ENCODE measurements around the gene DSCAML1. TPM values are rescaled to one million over a fixed set of nuclear protein-coding genes. Genes with fewer than 3 reads are reported as not detected.
A peak's percentile ranks its signal among the peaks of the same experiment; 100 is the strongest.

Gene DSCAML1
- total RNA-seq, 1 experiment from 2014 or later, result 0.59 TPM

DNA sequence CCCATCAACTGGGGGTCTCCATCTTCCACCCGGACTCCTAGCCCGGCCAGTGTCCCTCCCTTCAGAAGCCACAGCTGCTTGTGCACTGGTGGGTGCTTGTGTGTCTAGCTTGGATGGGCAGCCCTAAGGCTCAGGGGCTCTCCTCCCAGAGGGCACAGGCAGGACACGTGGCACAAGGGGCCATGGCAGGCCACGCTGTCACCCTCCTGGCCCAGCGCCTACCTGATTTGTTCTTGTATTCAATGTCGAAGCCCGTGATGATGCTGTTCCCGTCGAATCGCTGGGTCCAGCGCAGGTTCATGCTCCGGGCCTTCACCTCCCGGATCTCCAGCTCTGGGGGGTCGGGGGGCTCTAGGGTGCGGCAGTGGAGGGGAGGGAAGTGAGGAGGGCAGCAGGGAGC is 316.8 kb downstream of the DSCAML1 start:
- DNase-seq, result no peak

DNA sequence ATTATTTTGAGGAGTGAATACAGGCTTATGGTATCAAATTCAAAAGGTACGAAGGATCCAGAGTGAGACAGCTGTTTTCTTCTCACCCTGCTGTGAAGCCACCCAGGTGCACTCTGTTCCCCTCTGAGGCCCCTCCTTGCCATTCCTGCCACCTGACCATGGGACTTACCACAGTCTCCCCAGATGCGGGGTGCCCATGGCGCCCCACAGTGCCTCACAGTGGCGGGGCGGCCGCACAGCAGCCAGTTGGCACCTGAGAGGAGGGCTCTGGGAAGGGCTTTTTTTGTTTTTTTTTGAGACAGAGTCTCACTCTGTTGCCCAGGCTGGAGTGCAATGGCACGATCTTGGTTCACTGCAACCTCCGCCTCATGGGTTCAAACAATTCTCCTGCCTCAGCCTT is 317.6 kb downstream of the DSCAML1 start:
- peak; percentile 89 for DNase-seq
- Histone ChIP-seq H3K36me3 (replicated peaks; ENCODE audit: control insufficient read depth, insufficient read depth, low read length) (no peaks in the 10 kb centered on the region), H3K27me3 (ENCODE audit: control insufficient read depth, insufficient read depth, low read length) (no peaks in the 10 kb centered on the region), H3K4me3 (ENCODE audit: insufficient read depth, low read depth, low read length) (no peak overlapping the region)

More for the DNA sequence above, 316.8 kb downstream of the DSCAML1 start:
- H3K36me3 ChIP-seq (replicated peaks; ENCODE audit: control insufficient read depth, insufficient read depth, low read length), result no peaks in the 10 kb centered on the region
- no peak overlapping the region for H3K4me3 ChIP-seq (ENCODE audit: insufficient read depth, low read depth, low read length)
- no peaks in the 10 kb centered on the region for H3K27me3 ChIP-seq (ENCODE audit: control insufficient read depth, insufficient read depth, low read length)

DNA sequence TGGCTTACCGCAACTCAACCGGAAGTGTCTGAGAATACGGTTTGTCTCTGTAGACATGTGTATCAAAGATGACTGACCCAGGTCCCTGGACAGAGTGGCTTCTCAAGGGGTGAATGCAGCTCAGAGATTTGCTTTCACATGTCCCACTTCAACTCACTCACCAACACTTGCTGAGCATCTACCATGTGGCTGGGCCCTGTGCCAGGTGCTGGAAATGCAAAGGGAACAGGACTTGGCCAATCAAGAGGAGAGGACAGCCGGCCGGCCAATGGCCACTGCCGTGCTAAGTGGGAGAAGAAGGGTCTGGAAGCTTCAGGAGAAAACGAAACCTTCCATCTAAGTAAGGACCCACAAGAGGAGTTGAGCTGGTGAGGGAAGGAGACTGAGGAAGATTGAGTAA is 318.1 kb downstream of the DSCAML1 start:
- Histone ChIP-seq H3K36me3 (replicated peaks; ENCODE audit: control insufficient read depth, insufficient read depth, low read length) (no peaks in the 10 kb centered on the region), H3K27me3 (ENCODE audit: control insufficient read depth, insufficient read depth, low read length) (no peaks in the 10 kb centered on the region), H3K4me3 (ENCODE audit: insufficient read depth, low read depth, low read length) (no peak overlapping the region)
- DNase-seq, result no peak

DNA sequence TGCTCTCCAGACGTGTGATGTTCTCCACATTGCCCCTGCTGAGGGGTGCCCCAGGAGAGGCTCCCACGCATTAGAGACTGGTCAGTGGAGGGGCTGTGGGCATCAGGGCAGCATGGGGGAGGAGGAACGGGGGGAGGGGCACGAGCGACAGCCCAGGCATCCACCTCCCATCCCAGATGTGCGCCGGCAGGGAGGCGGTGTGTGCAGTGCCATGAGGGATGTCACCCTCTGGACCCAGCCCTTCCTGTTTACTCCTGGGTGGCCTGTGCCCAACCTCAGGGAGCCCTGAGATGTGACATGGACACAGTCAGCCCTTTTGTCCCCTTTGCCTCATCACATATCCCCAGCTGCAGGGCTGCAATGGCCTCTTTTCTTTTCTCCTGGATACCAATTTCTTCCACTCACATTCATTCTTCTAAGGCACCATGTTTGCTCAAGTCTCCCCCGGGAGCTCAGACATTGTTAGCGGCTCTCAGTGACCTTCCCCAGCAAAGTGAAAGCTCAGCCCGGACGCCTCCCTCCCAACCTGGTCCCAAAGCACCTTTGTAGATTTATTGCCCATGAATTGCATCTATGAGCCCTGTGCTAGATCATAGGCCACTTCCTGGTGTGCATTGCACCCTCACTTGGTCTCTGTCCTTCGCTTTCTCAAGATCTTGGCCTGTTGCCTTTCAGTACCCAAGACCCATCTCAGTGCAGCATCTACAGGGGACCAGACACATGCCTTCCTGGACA is 318.7 kb downstream of the DSCAML1 start:
- Histone ChIP-seq H3K36me3 (replicated peaks; ENCODE audit: control insufficient read depth, insufficient read depth, low read length) (no peaks in the 10 kb centered on the region), H3K27me3 (ENCODE audit: control insufficient read depth, insufficient read depth, low read length) (no peaks in the 10 kb centered on the region), H3K4me3 (ENCODE audit: insufficient read depth, low read depth, low read length) (no peak overlapping the region)
- DNase-seq, result no peak

DNA sequence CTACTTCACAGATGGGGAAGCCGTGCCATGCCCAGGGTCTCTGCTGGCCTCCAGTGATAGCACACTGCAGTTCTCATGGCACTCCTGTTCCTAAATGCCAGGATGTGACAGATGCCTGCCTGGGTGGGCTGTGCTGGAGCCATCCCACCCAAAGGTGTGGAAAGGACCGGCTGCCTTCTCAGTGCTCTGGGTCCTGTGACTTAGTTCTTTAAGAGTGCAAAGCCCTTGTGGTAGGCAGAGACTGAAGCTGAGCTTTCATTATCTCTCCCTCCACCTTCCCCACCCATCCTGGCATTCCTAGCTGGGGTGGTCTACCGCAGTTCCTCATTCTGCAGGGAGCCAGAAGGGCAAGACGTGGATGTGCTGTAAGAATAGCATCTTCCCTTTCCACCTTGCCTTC is 319.3 kb downstream of the DSCAML1 start:
- Histone ChIP-seq H3K27me3 (ENCODE audit: control insufficient read depth, insufficient read depth, low read length) (no peaks in the 10 kb centered on the region), H3K4me3 (ENCODE audit: insufficient read depth, low read depth, low read length) (no peak overlapping the region), H3K36me3 (replicated peaks; ENCODE audit: control insufficient read depth, insufficient read depth, low read length) (no peaks in the 10 kb centered on the region)
- DNase-seq, result no peak

DNA sequence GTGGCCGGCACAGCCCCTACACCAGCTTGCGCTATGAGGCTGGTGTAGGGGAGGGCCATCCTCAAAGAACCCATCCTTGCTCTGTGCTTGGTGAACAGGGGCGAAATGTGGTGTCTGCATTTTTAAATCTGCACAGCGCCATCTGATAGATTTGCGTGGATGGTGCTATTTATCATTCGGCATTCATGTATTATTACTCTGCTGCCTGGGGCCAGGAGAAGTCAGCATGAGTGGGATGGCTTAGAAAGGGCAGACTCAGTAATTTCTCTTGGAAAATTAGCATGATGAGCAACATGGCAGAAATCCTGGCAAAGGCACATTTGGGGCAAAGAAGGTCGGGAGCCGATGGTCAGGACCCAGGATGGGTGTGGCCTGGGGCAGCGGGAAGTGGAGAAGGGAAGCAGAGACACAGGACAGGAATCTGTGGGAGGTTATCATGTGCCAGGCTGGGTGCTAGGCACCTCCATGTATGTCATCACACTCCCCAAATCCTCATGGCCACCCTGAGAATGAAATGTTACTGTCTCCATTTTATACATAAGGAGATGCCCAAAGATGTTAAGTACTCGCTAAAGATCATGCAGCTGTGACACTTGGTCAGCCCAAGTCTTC is 320.4 kb downstream of the DSCAML1 start:
- Histone ChIP-seq H3K27me3 (ENCODE audit: control insufficient read depth, insufficient read depth, low read length) (no peaks in the 10 kb centered on the region), H3K4me3 (ENCODE audit: insufficient read depth, low read depth, low read length) (no peak overlapping the region)

DNA sequence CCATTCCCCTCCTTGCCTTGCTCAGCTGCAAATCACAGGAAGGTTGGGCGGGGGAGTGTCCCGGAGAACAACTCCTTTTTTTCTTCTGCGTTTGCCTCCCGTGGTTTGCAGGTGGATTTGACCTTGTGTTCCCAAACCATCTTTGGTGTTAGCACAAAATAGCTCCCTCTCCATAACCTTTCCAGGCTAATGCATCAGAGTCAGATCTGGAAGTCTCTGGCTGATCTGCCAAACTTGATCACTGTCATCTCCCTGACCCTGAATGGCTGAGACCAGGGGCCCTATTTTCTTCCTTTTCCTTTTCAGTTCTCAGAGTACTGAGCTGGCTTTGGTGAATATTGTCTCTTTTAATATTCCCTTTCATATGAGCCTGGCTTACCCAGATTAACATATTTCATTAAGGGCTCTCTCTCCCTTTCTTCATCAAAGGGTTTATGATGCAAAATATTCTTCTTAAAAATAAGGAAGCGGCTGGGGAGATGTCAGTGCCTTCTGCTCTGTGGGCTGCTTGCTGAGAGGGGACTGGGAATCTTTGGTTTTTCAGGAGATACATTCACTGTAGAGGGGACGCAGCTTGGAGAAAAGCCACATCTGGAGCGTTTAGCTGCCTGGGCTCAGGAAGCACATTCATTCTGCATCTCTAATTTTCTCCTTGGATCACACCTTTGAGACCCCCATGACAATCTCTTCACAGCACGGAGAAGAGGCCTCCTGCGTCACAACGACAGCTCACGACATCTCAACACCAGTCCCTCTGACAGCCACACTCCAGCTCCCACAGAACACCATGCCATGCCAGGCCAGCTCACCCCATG is 321.1 kb downstream of the DSCAML1 start:
- Histone ChIP-seq H3K27me3 (ENCODE audit: control insufficient read depth, insufficient read depth, low read length) (no peaks in the 10 kb centered on the region), H3K36me3 (replicated peaks; ENCODE audit: control insufficient read depth, insufficient read depth, low read length) (no peaks in the 10 kb centered on the region), H3K4me3 (ENCODE audit: insufficient read depth, low read depth, low read length) (no peak overlapping the region)
- DNase-seq, result no peak

More for the DNA sequence above, 320.4 kb downstream of the DSCAML1 start:
- H3K36me3 ChIP-seq (replicated peaks; ENCODE audit: control insufficient read depth, insufficient read depth, low read length), result no peaks in the 10 kb centered on the region
- DNase-seq, result no peak

DNA sequence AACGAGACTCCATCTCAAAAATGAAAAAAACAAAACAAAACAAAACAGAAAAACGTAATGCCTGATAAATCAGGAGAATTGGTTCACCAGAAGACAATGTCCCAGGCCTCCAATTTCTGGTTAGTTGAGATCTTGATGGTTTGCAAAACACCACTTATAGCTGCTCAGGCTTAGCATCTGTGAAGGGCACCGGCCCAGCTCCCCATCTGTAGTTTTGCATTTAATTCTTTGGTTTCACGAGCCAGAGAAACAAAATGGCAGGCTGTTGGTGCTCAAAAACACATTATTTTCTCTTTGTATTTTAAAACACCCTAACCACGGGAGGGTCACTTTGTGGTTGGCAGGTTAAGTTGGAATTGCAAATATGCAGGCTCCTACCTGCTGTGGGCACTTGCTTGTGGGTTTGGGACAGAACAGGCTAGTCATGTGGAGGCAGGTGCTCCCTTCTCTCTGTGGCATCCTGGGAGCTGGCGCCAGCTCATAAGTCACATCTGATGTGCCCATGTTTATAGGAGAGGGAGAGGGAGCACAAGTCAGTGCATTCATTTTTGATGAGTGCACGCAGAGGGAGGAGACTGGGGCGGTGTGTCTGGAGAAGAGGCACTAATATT is 323.4 kb downstream of the DSCAML1 start:
- no peaks in the 10 kb centered on the region for H3K27me3 ChIP-seq (ENCODE audit: control insufficient read depth, insufficient read depth, low read length)
- no peaks in the 10 kb centered on the region for H3K36me3 ChIP-seq (replicated peaks; ENCODE audit: control insufficient read depth, insufficient read depth, low read length)
- no peak overlapping the region for H3K4me3 ChIP-seq (ENCODE audit: insufficient read depth, low read depth, low read length)
- DNase-seq, result peak; percentile 71

DNA sequence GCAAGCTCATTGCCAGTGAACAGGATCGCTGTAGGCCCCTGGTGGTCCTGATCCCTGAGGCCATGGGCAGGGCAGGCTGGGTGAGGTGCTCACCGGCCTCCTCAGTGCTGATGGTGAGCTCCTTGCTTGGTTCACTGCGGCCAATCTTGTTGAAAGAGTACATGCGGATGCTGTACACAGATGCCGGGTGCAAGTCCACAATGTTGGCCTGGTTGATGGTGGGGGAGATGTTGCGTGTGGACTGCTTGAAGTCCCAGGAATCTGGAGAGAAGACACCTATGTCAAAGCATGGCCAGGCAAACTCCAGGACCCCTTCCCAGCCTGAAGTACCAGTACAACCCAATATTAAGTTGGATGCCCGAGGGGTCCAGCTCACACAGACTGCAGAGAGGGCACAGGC is 325.2 kb downstream of the DSCAML1 start:
- H3K27me3 ChIP-seq (ENCODE audit: control insufficient read depth, insufficient read depth, low read length), result no peaks in the 10 kb centered on the region
- no peak for DNase-seq
- no peak overlapping the region for H3K4me3 ChIP-seq (ENCODE audit: insufficient read depth, low read depth, low read length)
- no peaks in the 10 kb centered on the region for H3K36me3 ChIP-seq (replicated peaks; ENCODE audit: control insufficient read depth, insufficient read depth, low read length)

DNA sequence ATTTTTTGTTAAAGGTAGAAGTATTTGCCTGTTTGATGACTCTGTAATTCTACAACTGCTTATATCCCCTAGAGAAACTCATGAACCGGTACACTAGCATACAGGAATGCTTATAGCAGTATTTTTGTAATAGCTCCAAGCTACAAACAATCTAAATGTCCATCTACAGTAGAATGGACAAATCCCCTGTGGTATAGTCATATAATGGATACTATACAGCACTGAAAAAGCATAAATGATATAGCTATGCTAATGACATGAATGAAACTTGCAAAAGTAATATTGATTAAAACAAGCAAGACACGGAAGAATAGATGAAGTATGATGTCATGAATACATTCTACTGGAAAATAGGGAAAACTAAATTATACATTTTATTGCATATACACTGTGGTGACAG is 326.4 kb downstream of the DSCAML1 start:
- no peaks in the 10 kb centered on the region for H3K27me3 ChIP-seq (ENCODE audit: control insufficient read depth, insufficient read depth, low read length)

DNA sequence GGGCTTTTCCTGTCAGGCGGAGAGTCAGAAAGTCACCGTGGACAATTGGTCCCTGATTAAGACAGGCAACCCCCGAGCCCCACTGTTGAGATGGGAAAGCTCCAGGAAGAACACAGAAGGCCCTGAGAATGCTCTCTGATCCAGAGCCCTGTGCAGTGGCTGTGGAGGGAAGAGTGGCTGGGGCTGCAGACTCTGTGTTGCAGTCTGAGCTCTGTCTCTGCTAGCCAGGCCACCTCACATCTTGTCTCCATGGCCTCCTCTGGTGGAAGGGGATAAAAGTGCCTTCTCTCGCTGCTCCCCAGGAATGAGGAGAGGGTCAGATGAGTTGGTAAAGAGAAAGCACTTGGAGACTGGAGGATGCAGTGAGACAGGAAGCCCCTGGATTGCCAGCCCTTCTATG is 328.1 kb downstream of the DSCAML1 start:
- Histone ChIP-seq H3K27me3 (ENCODE audit: control insufficient read depth, insufficient read depth, low read length) (no peaks in the 10 kb centered on the region), H3K4me3 (ENCODE audit: insufficient read depth, low read depth, low read length) (no peak overlapping the region), H3K36me3 (replicated peaks; ENCODE audit: control insufficient read depth, insufficient read depth, low read length) (no peaks in the 10 kb centered on the region)
- DNase-seq, result peak; percentile 82

More for the DNA sequence above, 326.4 kb downstream of the DSCAML1 start:
- no peaks in the 10 kb centered on the region for H3K36me3 ChIP-seq (replicated peaks; ENCODE audit: control insufficient read depth, insufficient read depth, low read length)
- H3K4me3 ChIP-seq (ENCODE audit: insufficient read depth, low read depth, low read length), result no peak overlapping the region
- no peak for DNase-seq

DNA sequence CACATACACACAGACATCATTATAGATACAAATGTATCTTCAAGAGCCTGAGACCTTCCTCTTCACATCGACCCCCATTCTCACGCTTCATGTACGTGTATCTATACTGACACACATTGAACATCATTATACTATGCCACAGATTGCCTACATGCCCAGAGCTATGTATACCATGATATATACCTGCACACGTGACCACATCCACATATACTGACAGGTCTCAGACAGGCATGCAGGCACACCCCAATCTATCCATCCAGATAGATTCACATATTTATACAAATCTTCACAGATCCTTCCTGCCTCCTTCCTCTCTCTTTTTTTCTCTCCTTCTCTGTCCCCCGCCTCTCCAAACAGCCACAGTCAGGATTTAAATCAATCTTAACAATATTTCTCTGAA is 329.2 kb downstream of the DSCAML1 start:
- Histone ChIP-seq H3K36me3 (replicated peaks; ENCODE audit: control insufficient read depth, insufficient read depth, low read length) (no peaks in the 10 kb centered on the region), H3K4me3 (ENCODE audit: insufficient read depth, low read depth, low read length) (no peak overlapping the region), H3K27me3 (ENCODE audit: control insufficient read depth, insufficient read depth, low read length) (no peaks in the 10 kb centered on the region)
- no peak for DNase-seq

DNA sequence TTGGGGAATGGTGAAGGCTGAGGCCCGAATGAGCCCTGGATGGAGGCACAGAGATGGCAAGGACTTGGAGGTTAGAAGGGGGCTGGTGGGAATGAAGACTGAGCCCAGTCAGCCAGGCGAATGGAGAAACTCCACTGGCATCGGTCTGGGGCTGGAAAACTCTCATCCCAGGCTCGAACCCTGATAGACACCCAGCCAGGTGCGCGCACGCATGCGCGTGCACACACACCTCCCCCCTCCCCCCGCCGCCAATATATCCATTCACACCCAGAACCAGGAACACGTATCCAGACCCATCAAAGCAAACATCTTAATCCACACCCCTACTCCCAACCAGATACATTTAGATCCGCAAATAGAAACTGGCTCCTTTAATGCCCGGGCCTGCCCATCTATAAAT is 330.1 kb downstream of the DSCAML1 start:
- DNase-seq, result peak; percentile 47
- no peak overlapping the region for H3K4me3 ChIP-seq (ENCODE audit: insufficient read depth, low read depth, low read length)
- no peaks in the 10 kb centered on the region for H3K27me3 ChIP-seq (ENCODE audit: control insufficient read depth, insufficient read depth, low read length)
- no peaks in the 10 kb centered on the region for H3K36me3 ChIP-seq (replicated peaks; ENCODE audit: control insufficient read depth, insufficient read depth, low read length)

DNA sequence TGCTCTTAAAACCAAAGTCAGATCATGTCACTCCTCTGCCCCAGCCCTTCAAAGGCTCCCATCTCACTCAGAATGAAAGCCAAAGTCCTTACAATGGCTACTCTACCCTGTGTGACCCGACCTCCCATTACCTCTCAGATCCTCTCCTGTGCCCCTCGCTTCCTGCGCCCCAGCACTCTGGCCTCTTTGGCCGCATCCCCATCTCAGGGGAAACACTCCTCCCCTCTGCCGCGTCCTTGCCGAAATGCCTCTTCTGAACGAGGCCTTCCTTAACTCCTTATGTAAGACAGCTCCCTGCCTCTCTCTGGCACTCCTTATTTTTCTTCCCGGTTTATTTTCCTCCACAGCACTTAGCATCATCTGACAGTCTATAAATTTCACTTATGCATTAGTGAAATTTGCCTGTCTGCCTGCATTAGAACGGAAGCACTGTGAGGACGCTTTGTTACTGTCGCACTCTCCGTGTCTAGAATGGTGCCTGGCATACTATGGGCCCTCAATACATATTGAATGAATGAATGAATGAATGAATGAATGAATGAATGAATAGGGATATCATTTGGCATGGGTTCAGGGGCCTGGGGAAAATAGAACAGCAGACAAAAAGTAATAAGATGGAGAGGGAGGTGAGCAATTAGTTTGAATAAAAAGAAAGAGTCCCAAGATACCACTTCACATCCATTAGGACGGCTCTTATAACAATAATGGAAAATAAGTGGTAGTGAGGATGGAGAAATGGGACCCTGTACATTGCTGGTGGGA is 331.6 kb downstream of the DSCAML1 start:
- Histone ChIP-seq H3K4me3 (ENCODE audit: insufficient read depth, low read depth, low read length) (no peak overlapping the region), H3K36me3 (replicated peaks; ENCODE audit: control insufficient read depth, insufficient read depth, low read length) (no peaks in the 10 kb centered on the region), H3K27me3 (ENCODE audit: control insufficient read depth, insufficient read depth, low read length) (no peaks in the 10 kb centered on the region)
- DNase-seq, result no peak
